GM19035 (cell line): ENCODE measurements around the gene FOXO4.
"Not testable (repeated sequence)": the region's sequence is repeated elsewhere in the genome, so short reads cannot be mapped to it uniquely, and the experiment has no call there.

ENCODE experiments used
- ATAC-seq: cut with Tn5 transposase; IDR thresholded peaks from one replicate; pipeline ENCODE4 v1.9.1; 2021; ENCODE audit not compliant: unreplicated experiment

The FOXO4 gene, protein sequence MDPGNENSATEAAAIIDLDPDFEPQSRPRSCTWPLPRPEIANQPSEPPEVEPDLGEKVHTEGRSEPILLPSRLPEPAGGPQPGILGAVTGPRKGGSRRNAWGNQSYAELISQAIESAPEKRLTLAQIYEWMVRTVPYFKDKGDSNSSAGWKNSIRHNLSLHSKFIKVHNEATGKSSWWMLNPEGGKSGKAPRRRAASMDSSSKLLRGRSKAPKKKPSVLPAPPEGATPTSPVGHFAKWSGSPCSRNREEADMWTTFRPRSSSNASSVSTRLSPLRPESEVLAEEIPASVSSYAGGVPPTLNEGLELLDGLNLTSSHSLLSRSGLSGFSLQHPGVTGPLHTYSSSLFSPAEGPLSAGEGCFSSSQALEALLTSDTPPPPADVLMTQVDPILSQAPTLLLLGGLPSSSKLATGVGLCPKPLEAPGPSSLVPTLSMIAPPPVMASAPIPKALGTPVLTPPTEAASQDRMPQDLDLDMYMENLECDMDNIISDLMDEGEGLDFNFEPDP

DNA sequence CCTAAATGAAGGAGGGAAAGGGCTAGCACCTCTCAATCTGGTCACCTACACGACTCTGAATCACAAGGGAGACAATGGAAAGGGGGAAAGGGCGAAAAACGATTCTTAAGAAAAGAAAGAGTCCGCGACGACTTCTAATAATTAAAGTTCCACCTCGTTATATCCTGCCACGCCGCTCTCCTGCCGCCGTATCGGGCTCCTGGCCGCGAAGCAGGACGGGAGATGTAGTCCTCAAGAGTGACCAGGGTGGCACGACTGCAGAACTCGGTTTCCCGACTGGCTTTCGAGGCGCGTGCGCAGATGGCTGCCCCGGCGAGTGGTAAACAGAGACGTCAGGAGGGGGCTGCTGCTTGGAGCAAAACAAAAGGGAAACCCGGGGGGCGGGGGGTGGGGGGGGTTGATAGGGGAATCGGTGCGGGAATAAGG is at the start of gene FOXO4:
TSS of gene FOXO4 (plus strand) at position 297 of the 426 bp plus-strand sequence. CDS start 678 bp downstream, outside the sequence.
- ATAC-seq: peak; percentile 94

GRCh38 chrX:71047891-71048290 is 47.8 kb upstream of the FOXO4 start:
- ATAC-seq: not testable (repeated sequence)

DNA sequence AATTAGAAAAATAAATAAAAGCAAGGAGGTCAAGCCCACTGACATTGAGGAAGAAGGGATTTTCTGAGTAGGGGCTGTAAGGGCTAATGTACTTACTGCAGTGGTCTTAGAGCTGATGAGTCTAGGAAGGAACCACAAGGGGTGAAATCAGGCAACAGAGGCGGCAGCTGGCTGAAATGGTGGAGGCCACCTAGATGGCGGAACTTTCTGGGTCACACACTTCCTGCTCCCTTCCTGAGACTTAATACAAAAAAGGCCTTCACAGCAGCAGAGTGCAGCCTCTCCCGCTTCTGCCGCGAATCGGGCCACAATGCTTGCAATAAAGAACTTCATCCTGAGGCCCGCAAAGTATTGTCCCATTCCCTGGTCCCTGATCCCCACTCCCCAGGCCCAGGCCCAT is 42.9 kb upstream of the FOXO4 start:
- peak; percentile 41 for ATAC-seq

DNA sequence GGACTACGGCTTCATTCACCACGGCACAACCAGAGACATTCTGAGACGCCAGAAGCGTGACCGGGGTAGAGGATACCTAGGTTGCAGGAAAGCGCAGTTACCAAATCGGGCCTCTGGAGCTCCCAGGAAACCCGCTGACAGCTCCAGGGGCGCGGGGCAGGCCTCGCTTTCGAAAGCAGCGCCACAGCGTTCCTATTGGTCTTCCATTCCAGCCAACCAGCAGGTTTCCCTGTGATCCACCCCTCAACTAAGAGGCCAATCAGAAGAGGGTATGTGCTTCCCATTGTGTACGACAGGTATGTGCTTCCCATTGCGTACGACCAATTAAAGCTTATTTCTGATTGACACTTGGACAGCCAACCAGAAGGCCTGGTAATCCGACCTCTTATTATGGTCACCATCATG is 42.4 kb upstream of the FOXO4 start:
- ATAC-seq: peak; percentile 93

DNA sequence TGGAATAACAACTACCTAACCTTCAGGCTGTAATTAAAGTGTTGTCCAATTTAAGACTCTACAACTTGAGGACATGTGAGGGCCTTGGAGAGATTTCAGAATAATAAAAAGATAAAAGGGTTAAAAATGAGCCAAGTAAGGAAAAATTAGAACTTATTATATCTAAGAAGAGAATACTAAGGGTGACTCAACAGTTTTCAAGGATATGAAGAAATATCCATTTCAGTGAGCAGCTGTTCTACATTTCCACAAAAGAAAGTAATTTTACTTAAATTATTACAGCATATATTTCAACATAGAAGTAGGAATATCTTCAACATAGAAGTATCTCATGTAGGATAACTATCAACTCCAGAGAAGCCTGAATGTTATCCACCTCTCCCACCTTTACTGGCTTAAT is 38.8 kb upstream of the FOXO4 start:
- ATAC-seq: no peak

DNA sequence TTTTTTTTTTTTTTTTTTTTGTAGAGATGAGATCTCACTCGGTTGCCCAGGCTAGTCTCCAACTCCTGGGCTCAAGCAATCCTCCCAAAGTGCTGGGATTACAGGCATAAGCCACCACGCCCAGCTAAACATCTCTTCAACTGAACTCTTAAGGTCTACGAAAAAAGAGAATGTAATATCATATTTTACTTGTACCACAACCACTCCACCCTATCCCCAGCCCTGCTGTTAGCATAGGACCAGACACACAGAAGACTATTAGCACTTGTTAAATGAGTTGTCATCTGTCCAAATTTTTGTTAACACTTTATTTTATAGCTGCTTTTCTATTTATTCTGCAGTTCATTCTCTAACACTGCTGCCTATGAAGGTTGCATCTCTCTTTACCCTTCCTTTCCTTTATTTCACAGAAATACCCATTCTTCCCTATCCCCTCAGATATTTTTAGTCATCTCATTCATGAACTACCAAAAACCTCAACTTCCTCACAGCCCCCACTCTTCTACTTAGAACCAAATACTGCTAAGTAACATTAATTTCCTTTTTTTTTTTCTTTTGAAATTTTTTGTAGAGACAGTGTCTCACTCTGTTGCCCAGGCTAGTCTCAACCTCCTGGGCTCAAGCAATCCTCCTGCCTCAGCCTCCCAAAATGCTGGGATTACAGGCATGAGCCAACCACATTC is 37.7 kb upstream of the FOXO4 start:
- no peak for ATAC-seq

GRCh38 chrX:71060127-71060526 is 35.5 kb upstream of the FOXO4 start:
- no peak for ATAC-seq

DNA sequence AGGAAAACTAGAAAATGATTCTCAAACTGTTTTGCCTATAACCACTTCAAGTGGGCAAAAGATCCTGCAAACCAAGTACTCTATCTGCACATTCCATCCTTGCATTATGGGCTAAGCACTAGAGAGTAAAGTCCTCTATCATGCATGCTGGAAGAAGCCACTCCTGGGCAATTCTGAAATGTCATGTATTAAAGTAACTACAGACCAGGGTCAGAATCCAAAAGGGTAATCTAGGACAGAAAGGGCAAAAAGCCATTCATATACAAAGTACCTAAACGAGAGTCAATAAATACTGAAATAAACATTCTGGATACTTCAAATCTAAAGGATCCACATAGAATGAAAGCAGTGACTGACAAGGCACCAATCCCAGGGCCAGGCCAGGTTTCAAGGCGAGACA is 28.6 kb upstream of the FOXO4 start:
- no peak for ATAC-seq

- no peak for ATAC-seq
Measured at GRCh38 chrX:71067712-71068043, 28.0 kb upstream of the FOXO4 start.

DNA sequence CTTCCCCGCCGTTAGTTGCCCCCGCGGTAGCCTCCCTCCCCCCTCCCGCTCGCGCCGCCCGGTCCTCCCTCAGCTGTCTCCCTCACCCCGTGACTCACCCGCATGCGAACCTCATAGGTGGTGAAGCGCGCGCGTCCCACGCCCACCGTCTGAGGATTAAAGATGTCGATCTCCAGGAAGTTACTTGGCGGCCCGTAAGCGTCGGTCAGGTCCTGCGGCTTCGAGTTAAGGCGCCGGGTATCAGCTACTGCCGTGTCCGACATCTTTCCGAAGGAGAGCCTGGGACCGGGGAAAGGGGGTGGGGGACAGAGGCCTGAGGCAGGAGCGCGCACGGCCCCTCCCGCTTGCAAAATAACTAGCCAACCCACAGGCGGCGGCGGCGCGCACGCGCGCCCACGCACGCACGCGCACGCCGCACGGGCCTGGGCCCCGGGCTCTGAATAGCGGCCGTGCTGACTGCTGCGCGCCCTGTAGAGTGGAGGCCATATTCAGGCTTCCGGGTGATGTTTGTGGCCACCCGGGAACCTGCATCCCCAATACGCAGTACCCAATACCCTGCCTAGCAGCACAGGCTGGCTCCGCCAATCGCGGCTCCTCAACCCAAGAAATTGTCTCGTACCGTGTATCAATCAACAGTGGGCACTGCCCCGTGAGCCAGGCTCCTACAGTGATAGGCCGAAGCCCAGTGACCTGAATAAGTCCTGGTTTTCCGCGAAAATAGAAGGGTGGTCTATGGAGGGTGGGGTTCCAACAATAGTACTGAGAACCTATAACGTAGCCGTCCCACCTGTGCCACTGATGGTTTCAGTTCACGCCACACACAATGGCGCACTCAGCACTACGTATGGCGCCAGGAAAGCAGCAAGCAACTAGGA is 27.4 kb upstream of the FOXO4 start, which contains the start of gene SNX12:
TSS of gene SNX12 (minus strand) at position 291 of the 875 bp plus-strand sequence. CDS start at position 263, 28 bp downstream.
- peak; percentile 94 for ATAC-seq

- ATAC-seq: no peak
Measured at GRCh38 chrX:71070531-71070930, 25.1 kb upstream of the FOXO4 start.

GRCh38 chrX:71081330-71082123 is 14.1 kb upstream of the FOXO4 start:
- no peak for ATAC-seq

- ATAC-seq: no peak
Measured at GRCh38 chrX:71082124-71082647, 13.5 kb upstream of the FOXO4 start.

DNA sequence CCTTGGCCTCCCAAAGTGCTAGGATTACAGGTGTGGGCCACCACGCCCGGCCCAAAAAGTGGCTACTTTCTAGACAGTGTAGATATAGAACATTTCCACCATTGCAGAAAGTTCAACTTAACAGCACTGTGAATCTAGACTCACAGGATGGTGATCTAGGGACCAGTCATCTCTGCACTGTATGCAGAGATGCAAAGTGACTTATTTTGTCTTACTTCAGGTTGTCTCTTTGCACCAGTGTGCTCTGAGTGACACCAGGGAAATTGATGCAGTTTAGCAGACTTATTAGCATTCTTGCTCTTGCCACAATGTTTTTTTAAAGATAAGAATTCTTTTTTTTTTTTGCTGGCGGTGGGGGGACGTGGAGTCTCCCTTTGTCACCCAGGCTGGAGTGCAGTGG is 12.8 kb upstream of the FOXO4 start:
- no peak for ATAC-seq

DNA sequence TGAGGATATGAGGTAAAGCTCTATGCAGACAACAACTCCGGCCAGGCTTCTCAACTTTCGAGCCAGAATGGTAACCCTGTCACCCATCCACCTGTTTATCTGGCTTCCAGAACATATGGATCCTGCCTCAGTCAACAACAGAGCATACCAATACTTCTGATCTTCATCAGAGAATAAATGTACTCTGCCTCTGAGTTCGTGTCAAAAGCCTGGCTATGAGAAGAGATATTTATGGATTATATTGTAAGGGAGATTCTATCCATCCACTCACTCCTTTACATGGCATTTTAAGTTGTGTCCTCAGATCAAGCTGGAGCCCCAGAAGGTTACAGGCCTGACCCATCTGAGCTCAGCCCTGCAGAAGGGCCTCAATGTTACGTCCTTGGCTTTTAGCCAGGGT is 9.8 kb upstream of the FOXO4 start:
- no peak for ATAC-seq

DNA sequence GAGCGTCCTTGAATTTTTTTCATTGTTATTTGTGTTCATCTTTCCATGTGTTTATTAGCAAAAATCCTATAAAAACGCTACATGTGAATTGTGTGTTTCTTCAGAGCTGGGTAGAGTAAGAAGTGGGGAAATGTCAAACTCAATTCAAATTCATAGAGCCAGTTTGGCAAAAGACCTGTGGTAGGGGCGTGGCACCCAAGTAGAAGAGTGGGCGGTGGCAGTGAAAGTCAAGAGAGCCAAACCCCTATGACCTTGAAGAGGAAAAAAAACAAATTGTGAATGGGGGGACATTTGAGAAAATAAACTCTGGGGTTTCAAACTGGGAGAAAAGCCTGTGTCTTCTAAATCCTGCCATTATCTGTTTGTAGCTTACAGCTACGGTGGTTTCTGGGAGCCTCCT is 4.4 kb upstream of the FOXO4 start:
- no peak for ATAC-seq

DNA sequence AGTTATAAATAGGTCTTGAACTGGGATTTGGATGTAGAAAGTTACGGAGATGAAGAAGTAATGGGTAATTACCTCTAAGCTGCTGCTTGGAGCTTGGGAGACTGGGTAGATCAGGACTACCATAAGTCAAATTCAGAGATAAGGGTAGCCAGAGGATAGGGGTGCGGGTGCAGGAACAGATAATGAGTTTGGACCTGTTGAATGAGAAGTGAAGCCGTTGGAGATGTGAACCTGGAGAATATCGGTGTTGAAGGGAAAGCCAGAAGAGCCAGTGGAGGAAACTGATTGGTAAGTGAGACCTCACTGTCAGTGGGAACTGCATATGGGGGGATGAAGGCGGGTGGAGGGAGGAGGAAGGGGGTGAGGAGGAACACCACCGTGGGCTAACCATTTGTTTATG is 618 bp upstream of the FOXO4 start:
- ATAC-seq: no peak

GRCh38 chrX:71095981-71096759 is 519 bp downstream of the FOXO4 start:
- peak; percentile 32 for ATAC-seq

DNA sequence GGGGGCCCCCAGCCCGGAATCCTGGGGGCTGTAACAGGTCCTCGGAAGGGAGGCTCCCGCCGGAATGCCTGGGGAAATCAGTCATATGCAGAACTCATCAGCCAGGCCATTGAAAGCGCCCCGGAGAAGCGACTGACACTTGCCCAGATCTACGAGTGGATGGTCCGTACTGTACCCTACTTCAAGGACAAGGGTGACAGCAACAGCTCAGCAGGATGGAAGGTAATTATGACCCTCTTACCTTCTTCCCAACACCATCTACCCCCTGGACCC is 1.0 kb downstream of the FOXO4 start:
- no peak for ATAC-seq

DNA sequence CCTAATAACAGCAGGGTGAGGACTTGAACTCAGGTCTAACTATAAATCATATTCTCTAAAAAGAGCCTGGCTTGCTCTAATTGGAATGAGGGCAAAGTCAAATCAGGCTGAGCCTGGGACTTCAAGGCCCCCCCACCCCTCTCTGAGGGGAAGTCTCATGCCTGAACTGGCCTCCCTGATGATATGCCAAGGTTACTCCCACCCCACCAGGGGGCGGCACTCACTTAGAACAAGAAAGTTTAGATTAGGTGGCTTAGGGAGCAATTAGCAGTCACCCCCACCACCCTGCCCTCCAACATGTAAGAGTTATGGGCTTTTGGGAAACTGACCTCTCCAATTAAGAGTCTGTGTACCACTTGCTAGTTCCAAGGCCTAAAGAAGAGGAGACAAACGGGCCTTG is 2.7 kb downstream of the FOXO4 start:
- no peak for ATAC-seq
